K562 (cell line): ENCODE measurements around the gene LBP. TPM values are rescaled to one million over a fixed set of nuclear protein-coding genes. Genes with fewer than 3 reads are reported as not detected.

Experiments
- ATAC-seq: fragments of 200-7000 bp; cut with Tn5 transposase; 3 replicates; pipeline ENCODE4 v1.9.1; 2020; ENCODE audit warnings: moderate library complexity
- BruUV-seq: library from RNA; stranded (reverse); fragments of 400-500 nt; replicated peaks from 2 replicates; lab custom pipeline; 2021; lab: Mats Ljungman, UMichigan
- CTCF ChIA-PET: fragments of 300-600 bp; formaldehyde crosslinking; extraction: SDS; loops from one replicate; lab custom pipeline; 2021; ENCODE audit warnings: low intra/inter-chr PET ratio; lab: Yijun Ruan, JAX
- POLR2A ChIA-PET: fragments of 300-600, 350-650 bp; sonication (Branson Sonifier 250); formaldehyde crosslinking; extraction: SDS; loops from one replicate; lab custom pipeline; 2021; ENCODE audit warnings: antibody characterized with exemption, inconsistent platforms; lab: Yijun Ruan, JAX
- DNase-seq, 4 experiments: peaks; one replicate each; pipeline versions ENCODE4 v3.0.0 to v3.0.0-alpha.2; 2011 to 2018; ENCODE audit warnings: low spot score in 3 of 4, mixed read lengths in 3 of 4; ENCODE audit errors: extremely low read depth in 1 of 4
- FAIRE-seq: peaks from 2 replicates; lab custom pipeline; 2011; peaks lifted over from hg19 to GRCh38; lab: Jason Lieb, UNC
- H2AFZ ChIP-seq: 2 replicates; pipeline ENCODE4 v1.6.0; 2011; ENCODE audit warnings: low read depth, low read length, control low read depth, inconsistent platforms
- H3K27ac ChIP-seq: fragments of 200-600 bp; 3 replicates; pipeline ENCODE4 v1.8.0; 2011; ENCODE audit warnings: low read depth, mild to moderate bottlenecking, control low read depth, inconsistent platforms, low read length, moderate library complexity, mixed read lengths; ENCODE audit errors: extremely low read depth
- H3K27me3 ChIP-seq, 2 experiments: fragments of 300-600 bp in 1 of 2; 2 replicates in 1 of 2; 3 replicates in 1 of 2; pipeline versions ENCODE4 v1.6.0 to v1.8.0; 2011; ENCODE audit warnings: inconsistent platforms in 2 of 2, low read length in 2 of 2, mild to moderate bottlenecking in 1 of 2, mixed read lengths in 1 of 2, moderate library complexity in 1 of 2; ENCODE audit not compliant: control insufficient read depth in 2 of 2, insufficient read depth in 2 of 2
- H3K36me3 ChIP-seq: fragments of 300-600 bp; 3 replicates; pipeline ENCODE4 v1.8.0; 2011; ENCODE audit warnings: mild to moderate bottlenecking, low read length, inconsistent platforms; ENCODE audit not compliant: control insufficient read depth, insufficient read depth
- H3K4me1 ChIP-seq, 2 experiments: fragments of 200-600 bp in 1 of 2; replicated peaks in 1 of 2; 2 replicates in 1 of 2; 3 replicates in 1 of 2; pipeline versions ENCODE4 v1.5.1 to v1.8.0; 2011; ENCODE audit warnings: inconsistent platforms in 2 of 2, low read length in 2 of 2, mild to moderate bottlenecking in 1 of 2, mixed read lengths in 1 of 2, moderate library complexity in 1 of 2; ENCODE audit not compliant: control insufficient read depth in 2 of 2, insufficient read depth in 2 of 2
- H3K4me2 ChIP-seq: 2 replicates; pipeline ENCODE4 v1.6.1; 2011; ENCODE audit warnings: low read length, control low read depth, inconsistent platforms, mixed read lengths; ENCODE audit not compliant: insufficient read depth
- H3K4me3 ChIP-seq: fragments of 200-600 bp; sonication (generic), shearing (Covaris generic); 2 replicates; pipeline ENCODE4 v1.5.1; 2016; ENCODE audit warnings: control low read depth, inconsistent platforms
- H3K79me2 ChIP-seq: fragments of 200-600 bp; 3 replicates; pipeline ENCODE4 v1.8.0; 2011; ENCODE audit warnings: low read length, inconsistent platforms; ENCODE audit not compliant: control insufficient read depth, insufficient read depth
- H3K9ac ChIP-seq, 2 experiments: 2 replicates each; pipeline versions ENCODE4 v1.6.0 to v1.6.1; 2011; ENCODE audit warnings: low read depth in 2 of 2, low read length in 2 of 2, control low read depth in 1 of 2, inconsistent platforms in 1 of 2, mild to moderate bottlenecking in 1 of 2, mixed read lengths in 1 of 2; ENCODE audit not compliant: insufficient read depth in 1 of 2
- H3K9me1 ChIP-seq: one replicate; pipeline ENCODE4 v1.6.0; 2011; ENCODE audit warnings: inconsistent platforms, mild to moderate bottlenecking, low read length, moderate library complexity; ENCODE audit not compliant: control insufficient read depth, insufficient read depth
- H3K9me3 ChIP-seq: replicated peaks from 2 replicates; pipeline ENCODE4 v1.5.1; 2011; ENCODE audit warnings: low read depth, low read length, inconsistent platforms; ENCODE audit not compliant: control insufficient read depth, insufficient read depth
- H4K20me1 ChIP-seq: replicated peaks from 2 replicates; pipeline ENCODE4 v1.6.1; 2011; ENCODE audit warnings: low read length, inconsistent platforms, mixed read lengths; ENCODE audit not compliant: control insufficient read depth, insufficient read depth
- GATAD2A ChIP-seq: fragments of 450-650 bp; IDR thresholded peaks from 2 replicates; pipeline ENCODE4 v1.6.1; 2017
- HLTF ChIP-seq: fragments of 450-650 bp; IDR thresholded peaks from 2 replicates; pipeline ENCODE4 v1.6.1; 2016
- HMG20B ChIP-seq: fragments of 250-450 bp; sonication (Bioruptor Pico); IDR thresholded peaks from 2 replicates; pipeline ENCODE4 v1.5.0; 2021; ENCODE audit warnings: mild to moderate bottlenecking
- MTA2 ChIP-seq: fragments of 450-650 bp; IDR thresholded peaks from 2 replicates; pipeline ENCODE4 v1.6.1; 2016; ENCODE audit warnings: low read depth
- MYNN ChIP-seq, 2 experiments: sonication (generic); formaldehyde crosslinking in 1 of 2; IDR thresholded peaks; 2 replicates each; pipeline versions ENCODE4 v1.5.0 to v1.6.1; 2016 to 2020; ENCODE audit warnings: antibody characterized with exemption in 1 of 2, missing genetic modification reagents in 1 of 2
- NCOA2 ChIP-seq, 2 experiments: fragments of 450-650 bp; IDR thresholded peaks; 2 replicates each; pipeline ENCODE4 v1.6.1; 2018; ENCODE audit warnings: mild to moderate bottlenecking in 2 of 2, moderate library complexity in 1 of 2; ENCODE audit not compliant: partially characterized antibody in 2 of 2
- PHTF2 ChIP-seq: fragments of 250-450 bp; sonication (Bioruptor Pico); IDR thresholded peaks from 2 replicates; pipeline ENCODE4 v1.5.0; 2021; ENCODE audit warnings: mild to moderate bottlenecking
- RFX5 ChIP-seq: IDR thresholded peaks from 2 replicates; pipeline ENCODE4 v1.6.1; 2011; ENCODE audit warnings: low read depth, mild to moderate bottlenecking, improper control_type of control experiment, low read length
- STAT5A ChIP-seq: IDR thresholded peaks from 2 replicates; pipeline ENCODE4 v1.6.1; 2012; ENCODE audit warnings: low read length, inconsistent platforms, borderline replicate concordance
- TAF9B ChIP-seq: fragments of 450-650 bp; IDR thresholded peaks from 2 replicates; pipeline ENCODE4 v1.6.1; 2018; ENCODE audit warnings: mild to moderate bottlenecking; ENCODE audit not compliant: partially characterized antibody
- WHSC1 ChIP-seq: IDR thresholded peaks from one replicate; pipeline ENCODE4 v1.6.1; 2012; ENCODE audit warnings: low read length, control low read depth, inconsistent platforms
- WGBS: fragments of 100-300 bp; shearing (Covaris generic); methylation state at CpG from one replicate; pipeline ENCODE4 v1.1.6; 2016; ENCODE audit warnings: low coverage, mixed read lengths; ENCODE audit not compliant: insufficient coverage; ENCODE audit errors: missing lambda C conversion rate; 5-methylcytosine and 5-hydroxymethylcytosine counted together
- in situ Hi-C: fragments of 300-500 bp; cut with MboI; formaldehyde crosslinking; loops from 4 replicates; pipeline ENCODE4 v1.15.0; 2018; ENCODE audit warnings: inconsistent platforms, mixed read lengths
- intact Hi-C: fragments of 100-400 bp; cut with micrococcal nuclease; formaldehyde crosslinking; loops from 2 replicates; pipeline ENCODE4 v1.14.2; 2022
- polyA plus RNA-seq, 8 experiments: library from polyadenylated mRNA; depleted of rRNA in 4 of 8; stranded (reverse) in 5 of 8; unstranded in 3 of 8; fragments of >200 nt; fragmentation: Nextera tagmentation in 2 of 8; fragmentation: Illumina TruSeq in 1 of 8; extraction: Ambion mirVana in 2 of 8; extraction: Trizol in 1 of 8; gene quantifications; 2 replicates each; pipeline versions ENCODE4 v1.2.1 to v1.2.3, GENCODE V29; 2011 to 2014; ENCODE audit warnings: inconsistent platforms in 1 of 8, missing spikeins in 1 of 8
- total RNA-seq, 7 experiments: library from RNA; depleted of rRNA in 6 of 7; stranded (reverse); fragments of >200 nt in 6 of 7; fragmentation: Illumina TruSeq in 2 of 7; extraction: Trizol in 2 of 7; gene quantifications; 2 replicates each; pipeline versions ENCODE4 v1.2.1 to v1.2.3, GENCODE V29; 2011 to 2021; ENCODE audit warnings: low replicate concordance in 1 of 7
- TF ChIP-seq, protein P1 (sequence below), 3 experiments: fragments of 200-800 bp in 1 of 3; sonication (Bioruptor generic) in 1 of 3; sonication (generic) in 1 of 3; formaldehyde crosslinking in 1 of 3; IDR thresholded peaks; 2 replicates each; pipeline versions ENCODE4 v1.6.1 to v1.8.0; 2016 to 2022; ENCODE audit warnings: mild to moderate bottlenecking in 2 of 3, missing compliant biosample characterization in 2 of 3, missing genetic modification characterization in 2 of 3, missing genetic modification reagents in 1 of 3
- TF ChIP-seq, protein P2 (sequence below): sonication (generic); formaldehyde crosslinking; IDR thresholded peaks from 2 replicates; pipeline ENCODE4 v1.8.1; 2023; ENCODE audit warnings: mild to moderate bottlenecking, missing genetic modification reagents

LBP gene
- total and polyA plus RNA-seq, 9 of the 15 experiments (the other 6 are each of a cell fraction or from before 2014, with no cell fraction given): 0.06 to 0.31 (median 0.09) TPM; not detected in 3

DNA sequence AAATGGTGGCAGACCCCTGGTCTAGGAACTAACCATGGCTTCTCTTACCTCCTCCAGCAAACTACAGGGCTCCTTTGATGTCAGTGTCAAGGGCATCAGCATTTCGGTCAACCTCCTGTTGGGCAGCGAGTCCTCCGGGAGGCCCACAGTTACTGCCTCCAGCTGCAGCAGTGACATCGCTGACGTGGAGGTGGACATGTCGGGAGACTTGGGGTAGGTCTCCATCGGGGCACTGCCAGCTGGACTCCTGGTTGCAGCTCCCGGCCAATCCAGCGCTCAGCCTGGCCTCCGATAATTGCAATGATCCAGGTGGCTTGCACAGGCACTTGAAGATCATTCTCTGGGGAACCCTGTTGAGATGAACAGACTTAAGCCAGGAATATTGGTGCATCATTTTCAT is 7.9 kb downstream of the LBP start:
- H3K9me3 ChIP-seq: no peaks in the 10 kb centered on the region
- no peaks in the 10 kb centered on the region for H4K20me1 ChIP-seq
- no peak overlapping the region for H3K4me3 ChIP-seq
- H3K9ac ChIP-seq: no peak overlapping the region
- ATAC-seq: no peak
- ChIA-PET POLR2A (no interaction called here), CTCF (no interaction called here)
- no peak overlapping the region for H3K27ac ChIP-seq
- peaks cover 0 to 7% of the 10 kb centered on the region in 2 experiments; a peak in 2 of 5 replicates for H3K27me3 ChIP-seq
- DNase-seq: no peak
- no peaks in the 10 kb centered on the region for H3K9me1 ChIP-seq
- TF ChIP-seq, protein P1, sequence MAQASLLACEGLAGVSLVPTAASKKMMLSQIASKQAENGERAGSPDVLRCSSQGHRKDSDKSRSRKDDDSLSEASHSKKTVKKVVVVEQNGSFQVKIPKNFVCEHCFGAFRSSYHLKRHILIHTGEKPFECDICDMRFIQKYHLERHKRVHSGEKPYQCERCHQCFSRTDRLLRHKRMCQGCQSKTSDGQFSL (CRISPR knock-in tag; IDR thresholded peaks at IDR 0.05): no peak
- TF ChIP-seq, protein P1 (tag; IDR thresholded peaks at IDR 0.05): no peak
- TF ChIP-seq HMG20B (no peak), NCOA2 (IDR thresholded peaks at IDR 0.05; ENCODE audit: partially characterized antibody in 2 of 2) (no peak), MYNN (IDR thresholded peaks at IDR 0.05) (no peak), MYNN (CRISPR knock-in tag; IDR thresholded peaks at IDR 0.05) (no peak), STAT5A (no peak), MTA2 (no peak), TAF9B (no peak), PHTF2 (CRISPR knock-in tag) (no peak), HLTF (no peak), GATAD2A (no peak), WHSC1 (no peak), RFX5 (no peak)
- TF ChIP-seq, protein P2, sequence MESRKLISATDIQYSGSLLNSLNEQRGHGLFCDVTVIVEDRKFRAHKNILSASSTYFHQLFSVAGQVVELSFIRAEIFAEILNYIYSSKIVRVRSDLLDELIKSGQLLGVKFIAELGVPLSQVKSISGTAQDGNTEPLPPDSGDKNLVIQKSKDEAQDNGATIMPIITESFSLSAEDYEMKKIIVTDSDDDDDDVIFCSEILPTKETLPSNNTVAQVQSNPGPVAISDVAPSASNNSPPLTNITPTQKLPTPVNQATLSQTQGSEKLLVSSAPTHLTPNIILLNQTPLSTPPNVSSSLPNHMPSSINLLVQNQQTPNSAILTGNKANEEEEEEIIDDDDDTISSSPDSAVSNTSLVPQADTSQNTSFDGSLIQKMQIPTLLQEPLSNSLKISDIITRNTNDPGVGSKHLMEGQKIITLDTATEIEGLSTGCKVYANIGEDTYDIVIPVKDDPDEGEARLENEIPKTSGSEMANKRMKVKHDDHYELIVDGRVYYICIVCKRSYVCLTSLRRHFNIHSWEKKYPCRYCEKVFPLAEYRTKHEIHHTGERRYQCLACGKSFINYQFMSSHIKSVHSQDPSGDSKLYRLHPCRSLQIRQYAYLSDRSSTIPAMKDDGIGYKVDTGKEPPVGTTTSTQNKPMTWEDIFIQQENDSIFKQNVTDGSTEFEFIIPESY (CRISPR knock-in tag): no peak
- WGBS: 48% methylated on average over 10 of the region's 10 CpGs
- no peak overlapping the region for H2AFZ ChIP-seq
- H3K36me3 ChIP-seq: no peaks in the 10 kb centered on the region
- no peak overlapping the region for H3K4me2 ChIP-seq
- FAIRE-seq: no peak
- no TSS peak for BruUV-seq
- in situ Hi-C loops: no loop called here
- H3K79me2 ChIP-seq: no peaks in the 10 kb centered on the region
- H3K4me1 ChIP-seq: peaks cover 22 to 32% of the 10 kb centered on the region in 2 experiments
- intact Hi-C loops: no loop called here
